Fibroblast of villous mesenchyme (primary cell): Measurements from ENCODE around the gene BEGAIN. TPM values are rescaled to one million over a fixed set of nuclear protein-coding genes. Genes with fewer than 3 reads are reported as not detected.

Experiments
- DNase-seq: peaks from one replicate; pipeline ENCODE4 v3.0.0-alpha.2; 2010; ENCODE audit warnings: low read depth
- H3K4me3 ChIP-seq: 2 replicates; pipeline ENCODE4 v1.5.1; 2011; ENCODE audit warnings: low read depth, mild to moderate bottlenecking, low read length
- total RNA-seq: library from RNA; depleted of rRNA; stranded (reverse); fragments of >200 nt; gene quantifications from 2 replicates; pipeline ENCODE4 v1.2.3, GENCODE V29; 2012
- TF ChIP-seq, protein P1 (sequence below): IDR thresholded peaks from 2 replicates; pipeline ENCODE4 v1.5.1; 2012; ENCODE audit warnings: low read depth, mild to moderate bottlenecking, low read length; ENCODE audit not compliant: insufficient read depth

BEGAIN gene
- total RNA-seq, 1 donor = not detected

DNA sequence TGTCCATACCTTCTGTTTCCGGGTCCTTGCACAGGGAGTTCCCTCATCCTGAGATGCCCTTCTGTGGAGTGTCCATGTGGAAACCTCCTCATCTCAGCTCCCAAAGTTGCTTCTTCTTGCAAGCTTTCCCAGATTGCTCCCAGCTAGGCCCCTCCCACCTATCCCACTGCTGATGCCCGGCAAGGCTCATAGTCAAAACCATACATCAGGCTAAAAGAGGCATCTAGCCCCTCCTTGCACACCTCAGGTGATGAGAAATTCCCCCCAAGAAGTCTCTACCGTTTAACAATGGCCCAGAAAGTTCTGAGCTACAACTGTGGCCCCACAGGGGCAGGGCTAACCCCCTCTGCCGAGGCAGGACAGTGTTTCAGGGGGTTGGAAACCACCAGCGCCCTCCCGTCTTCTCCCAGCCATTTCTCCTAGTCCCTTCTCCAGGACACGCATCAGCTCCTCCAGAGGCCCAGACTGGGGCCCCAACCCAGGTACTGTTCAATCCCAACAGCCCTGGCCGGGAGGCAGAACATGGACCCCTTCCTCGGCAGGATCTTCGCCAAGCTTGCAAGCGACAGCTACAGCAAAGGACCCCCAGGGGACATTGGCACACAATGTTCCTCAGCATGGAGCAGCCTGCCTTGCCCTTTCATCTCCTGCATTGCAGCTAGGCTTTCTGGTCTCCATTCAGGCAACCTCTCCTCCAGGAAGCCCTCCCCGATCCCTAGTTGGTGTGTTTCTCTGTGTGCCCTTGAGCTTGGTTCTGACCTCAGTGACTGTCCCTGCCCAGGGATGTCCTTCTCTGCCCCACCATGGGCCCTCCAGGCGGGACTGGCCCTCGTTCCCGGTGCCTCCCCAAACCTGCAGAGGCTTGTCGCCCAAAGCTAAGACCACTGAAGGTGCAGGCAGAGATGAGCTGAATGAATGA lies 4.5 kb upstream of the BEGAIN start:
- H3K4me3 ChIP-seq = no peak overlapping the region
- TF ChIP-seq, protein P1, sequence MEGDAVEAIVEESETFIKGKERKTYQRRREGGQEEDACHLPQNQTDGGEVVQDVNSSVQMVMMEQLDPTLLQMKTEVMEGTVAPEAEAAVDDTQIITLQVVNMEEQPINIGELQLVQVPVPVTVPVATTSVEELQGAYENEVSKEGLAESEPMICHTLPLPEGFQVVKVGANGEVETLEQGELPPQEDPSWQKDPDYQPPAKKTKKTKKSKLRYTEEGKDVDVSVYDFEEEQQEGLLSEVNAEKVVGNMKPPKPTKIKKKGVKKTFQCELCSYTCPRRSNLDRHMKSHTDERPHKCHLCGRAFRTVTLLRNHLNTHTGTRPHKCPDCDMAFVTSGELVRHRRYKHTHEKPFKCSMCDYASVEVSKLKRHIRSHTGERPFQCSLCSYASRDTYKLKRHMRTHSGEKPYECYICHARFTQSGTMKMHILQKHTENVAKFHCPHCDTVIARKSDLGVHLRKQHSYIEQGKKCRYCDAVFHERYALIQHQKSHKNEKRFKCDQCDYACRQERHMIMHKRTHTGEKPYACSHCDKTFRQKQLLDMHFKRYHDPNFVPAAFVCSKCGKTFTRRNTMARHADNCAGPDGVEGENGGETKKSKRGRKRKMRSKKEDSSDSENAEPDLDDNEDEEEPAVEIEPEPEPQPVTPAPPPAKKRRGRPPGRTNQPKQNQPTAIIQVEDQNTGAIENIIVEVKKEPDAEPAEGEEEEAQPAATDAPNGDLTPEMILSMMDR = no peak
- no peak for DNase-seq

DNA sequence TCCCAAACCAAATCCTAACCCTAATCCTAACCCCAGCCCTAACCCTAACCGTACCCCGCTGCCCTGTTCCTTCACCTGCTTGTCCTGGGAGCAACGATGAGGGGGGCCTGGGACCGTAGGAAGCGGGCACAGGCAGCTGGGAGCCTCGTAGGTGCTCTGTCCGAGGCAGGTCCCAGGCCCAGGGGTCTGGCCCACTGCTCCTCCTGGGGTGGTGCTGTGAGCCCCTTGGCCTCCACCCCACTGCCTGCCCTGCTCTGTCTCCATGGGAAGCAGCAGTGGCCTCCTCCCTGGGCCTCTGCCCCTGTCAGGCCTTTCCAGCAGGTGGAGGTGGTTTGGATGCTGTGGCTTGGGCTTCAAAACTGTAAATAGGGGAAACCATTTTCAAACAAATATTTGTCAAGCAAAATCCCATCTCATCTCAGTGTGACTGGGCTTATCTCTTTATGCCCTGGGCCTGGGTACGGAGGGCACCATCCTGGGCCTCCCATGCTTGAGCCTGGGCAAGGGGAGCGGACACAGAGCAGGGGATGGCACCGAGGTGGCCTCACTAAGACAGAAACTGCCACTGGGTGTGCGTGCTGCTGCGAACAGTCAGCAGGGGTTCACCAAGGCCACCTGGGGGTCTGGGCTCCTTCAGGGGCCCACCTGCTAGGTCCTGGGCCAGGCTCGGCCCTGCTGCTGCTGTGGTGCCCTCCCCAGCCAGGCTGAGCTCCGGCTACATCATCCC lies 3.7 kb upstream of the BEGAIN start:
- H3K4me3 ChIP-seq = no peak overlapping the region
- TF ChIP-seq, protein P1 = no peak
- DNase-seq = no peak

DNA sequence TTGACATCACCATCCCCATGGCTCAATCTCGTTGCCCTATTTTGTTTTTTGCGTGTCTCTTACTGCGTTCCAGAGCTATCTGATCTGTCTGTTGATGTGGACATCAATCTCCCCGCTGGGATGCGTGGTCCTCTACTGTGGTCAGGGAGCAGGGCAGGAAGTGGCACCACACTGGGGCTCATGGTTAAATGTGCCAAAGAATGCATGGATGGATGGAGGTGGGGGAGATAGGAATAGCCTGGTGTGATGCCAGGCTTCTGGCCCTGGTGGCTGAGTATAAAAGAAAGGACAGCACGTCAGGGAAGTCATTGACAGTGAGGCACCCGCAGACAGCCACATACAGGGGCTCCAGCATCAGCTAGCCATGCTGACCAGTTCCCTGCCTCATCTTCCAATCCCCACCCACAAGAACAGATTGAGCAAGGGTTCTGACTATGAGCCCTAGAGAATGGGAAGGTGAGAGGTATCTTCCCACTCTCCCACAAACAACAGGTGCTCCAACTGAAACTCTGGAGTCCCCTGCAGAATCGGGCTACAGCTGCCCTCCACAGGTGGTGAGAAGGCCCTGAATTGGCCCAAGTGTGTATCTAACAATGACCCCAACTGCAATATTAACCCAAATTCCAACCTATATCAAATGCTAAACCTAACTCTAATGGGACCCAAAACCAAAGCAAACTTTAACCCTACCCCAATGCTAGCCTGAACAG lies 2.7 kb upstream of the BEGAIN start:
- DNase-seq = no peak
- TF ChIP-seq, protein P1 = no peak
- H3K4me3 ChIP-seq = no peak overlapping the region

DNA sequence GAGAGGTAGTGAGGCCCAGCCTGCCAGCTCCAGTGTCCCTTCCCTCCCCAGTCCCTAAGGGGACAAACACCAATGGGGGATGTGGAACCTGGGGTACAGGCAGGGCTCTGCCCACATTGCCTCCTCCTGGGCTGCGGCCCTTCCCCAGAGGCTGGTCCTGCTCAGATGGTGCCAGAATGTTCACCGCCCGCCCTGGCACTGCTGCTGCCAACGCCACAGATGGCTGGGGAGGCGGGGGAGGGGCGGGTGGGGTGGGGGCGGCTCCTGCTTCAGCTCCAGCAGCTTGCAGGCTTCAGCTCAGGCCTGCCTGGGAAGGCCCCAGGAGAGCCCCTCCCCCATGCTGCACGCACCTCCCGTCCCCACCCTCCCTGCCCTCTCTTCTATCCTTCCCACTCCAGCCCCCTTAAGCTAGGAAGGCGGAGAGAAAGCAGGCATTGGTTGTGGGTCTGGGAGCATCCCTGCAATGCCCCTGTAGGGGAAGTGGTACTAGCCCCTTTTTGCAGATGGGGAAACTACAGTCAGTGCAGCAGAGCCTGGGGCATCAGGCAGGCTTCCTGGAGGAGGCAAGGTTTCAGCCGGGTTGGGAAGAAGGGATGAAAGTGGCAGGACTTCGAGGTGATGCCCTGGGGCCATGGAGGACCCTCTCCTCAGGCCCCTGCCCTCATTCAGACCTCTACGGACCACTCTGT lies 2.0 kb upstream of the BEGAIN start:
- TF ChIP-seq, protein P1 = no peak
- H3K4me3 ChIP-seq = no peak overlapping the region
- DNase-seq = no peak

DNA sequence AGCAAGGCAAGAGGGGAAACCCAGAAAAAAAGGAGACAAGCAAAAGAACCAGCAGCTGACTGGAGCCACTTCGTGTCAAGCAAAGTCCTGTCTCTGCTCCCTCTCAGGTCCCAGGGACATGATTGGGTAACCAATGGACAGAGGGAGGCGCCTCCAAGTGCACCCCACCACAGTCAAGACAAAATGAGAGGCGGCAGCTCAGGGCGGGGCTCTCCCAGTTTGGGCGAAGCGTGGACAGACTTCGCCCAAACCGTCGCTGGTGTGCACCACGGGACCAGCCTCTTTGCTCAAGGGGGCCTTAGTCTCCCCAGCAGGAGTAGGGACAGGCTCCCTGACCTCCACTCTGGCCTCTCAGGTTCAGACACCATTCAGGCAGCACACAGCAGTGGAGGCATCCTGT lies 1.5 kb upstream of the BEGAIN start:
- no peak overlapping the region for H3K4me3 ChIP-seq
- no peak for DNase-seq
- TF ChIP-seq, protein P1 = no peak

DNA sequence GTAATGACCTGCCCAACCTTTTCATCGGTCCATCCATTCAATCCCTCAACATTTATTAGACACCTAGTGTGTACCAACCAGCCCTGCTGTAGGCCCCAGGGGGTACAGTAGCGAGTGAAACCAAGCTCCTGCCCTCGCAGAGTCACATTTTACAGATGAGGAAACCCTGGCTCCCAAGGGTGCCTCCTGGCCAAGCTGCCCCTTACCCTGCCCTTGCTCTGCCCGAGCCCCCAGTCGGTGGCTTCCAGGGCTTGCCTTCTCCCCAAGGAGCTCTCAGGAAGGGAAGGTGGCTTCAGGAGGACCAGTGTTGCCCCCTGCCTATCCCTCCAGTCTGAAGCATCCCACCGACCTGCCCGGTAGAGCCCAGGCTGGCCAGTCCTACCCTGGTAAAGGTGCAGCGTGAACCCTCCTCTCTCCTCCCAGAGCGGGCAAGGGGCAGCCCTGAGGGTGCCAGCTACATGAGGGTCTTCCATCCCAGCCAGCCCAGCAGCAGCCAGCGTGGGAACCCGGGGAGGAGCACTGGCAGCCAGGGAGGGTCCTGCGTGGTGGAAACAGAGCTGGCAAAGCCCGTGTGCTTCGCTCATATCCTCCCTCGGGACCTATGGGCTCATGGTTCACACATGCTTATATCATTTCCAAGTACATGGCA lies 670 bp upstream of the BEGAIN start:
- DNase-seq = no peak
- H3K4me3 ChIP-seq = no peak overlapping the region
- TF ChIP-seq, protein P1 = no peak
